Amniotic epithelial cell (primary cell): ENCODE data around the gene YIPF5.
A peak's percentile ranks its signal among the peaks of the same experiment; 100 is the strongest.

Experiments
- DNase-seq: peaks from one replicate; pipeline ENCODE4 v3.0.0-alpha.2; 2010; ENCODE audit warnings: low read depth

Gene YIPF5

GRCh38 chr5:144125163-144125726 is 45.2 kb downstream of the YIPF5 start:
- DNase-seq: peak; percentile 100

- DNase-seq: no peak
Measured at GRCh38 chr5:144122641-144123040, 47.8 kb downstream of the YIPF5 start.

GRCh38 chr5:144122081-144122480 is 48.4 kb downstream of the YIPF5 start:
- DNase-seq: peak; percentile 57

- DNase-seq: peak; percentile 21
Measured at GRCh38 chr5:144121577-144121976, 48.9 kb downstream of the YIPF5 start.

- DNase-seq: no peak
Measured at GRCh38 chr5:144120661-144121180, 49.7 kb downstream of the YIPF5 start.

GRCh38 chr5:144117412-144117811 is 53.0 kb downstream of the YIPF5 start:
- no peak for DNase-seq

- DNase-seq: no peak
Measured at GRCh38 chr5:144114571-144114970, 55.9 kb downstream of the YIPF5 start.
